ENCODE data around the gene GRIN1. TPM values are rescaled to one million over a fixed set of nuclear protein-coding genes. Genes with fewer than 3 reads are reported as not detected.

Gene GRIN1
- total and polyA plus RNA-seq, 2 of the 8 experiments (the other 6 are each of a cell fraction or from before 2014, with no cell fraction given) = 0.48 to 2.1 TPM

- no peak overlapping the region for H2AFZ ChIP-seq (ENCODE audit: low read length)
- H3K27ac ChIP-seq (ENCODE audit: low read depth, low read length) = no peak overlapping the region
- CTCF ChIA-PET (ENCODE audit: partially characterized antibody) = interaction anchor here (0.7 to 1.3 kb wide), 5 partner anchors 8 to 91 kb away, joined by 3 to 5 read pairs (median 4); partner anchors contain the start of genes ANAPC2 and SSNA1
- no peak overlapping the region for H3K18ac ChIP-seq (ENCODE audit: extremely low read depth, low read length)
- H3K36me3 ChIP-seq (ENCODE audit: control insufficient read depth in 2 of 4, insufficient read depth in 4 of 4, low read length in 3 of 4) = peaks cover 12 to 24% (median 22%) of the 10 kb centered on the region in 4 experiments; a peak in 7 of 8 replicates
- no peak for FAIRE-seq
- H4K91ac ChIP-seq (replicated peaks; ENCODE audit: insufficient read length, low read length) = no peak overlapping the region
- peaks cover 0 to 2% of the 10 kb centered on the region in 2 experiments for H4K20me1 ChIP-seq (replicated peaks in 1 of 2; ENCODE audit: control insufficient read depth in 1 of 2, insufficient read depth in 2 of 2, low read length in 2 of 2)
- TF ChIP-seq HDAC2 (IDR thresholded peaks at IDR 0.05; ENCODE audit: borderline replicate concordance in 1 of 2, low read depth in 2 of 2, low read length in 2 of 2) = no peak
- no peak for TF ChIP-seq TCF12 (IDR thresholded peaks at IDR 0.05; ENCODE audit: low read depth, low read length)
- no peak for TF ChIP-seq KDM1A (IDR thresholded peaks at IDR 0.05; ENCODE audit: borderline replicate concordance, low read length)
- no peak for TF ChIP-seq RBBP5 (IDR thresholded peaks at IDR 0.05; ENCODE audit: borderline replicate concordance, low read depth, low read length)
- no peak for DNase-seq (ENCODE audit: low read depth in 1 of 2, low spot score in 2 of 2)
- H3K79me2 ChIP-seq (ENCODE audit: control insufficient read depth in 1 of 2, insufficient read depth in 2 of 2, low read length in 2 of 2) = no peaks in the 10 kb centered on the region
- no peak overlapping the region for H3K23ac ChIP-seq (ENCODE audit: insufficient read length)
- no peak overlapping the region for H3K9ac ChIP-seq (replicated peaks in 1 of 4; ENCODE audit: extremely low read depth in 1 of 4, low read depth in 3 of 4, low read length in 3 of 4)
- no peak overlapping the region for H3K4me2 ChIP-seq (ENCODE audit: insufficient read depth in 1 of 2, low read depth in 2 of 2, low read length in 2 of 2)
- H3K27me3 ChIP-seq (replicated peaks in 1 of 4; ENCODE audit: control insufficient read depth in 3 of 4, extremely low read depth in 1 of 4, insufficient read depth in 3 of 4, low read length in 3 of 4) = no peaks in the 10 kb centered on the region
- no peak overlapping the region for H2BK5ac ChIP-seq (ENCODE audit: low read depth, low read length)
- no peak overlapping the region for H2BK20ac ChIP-seq (ENCODE audit: low read length)
- no peak overlapping the region for H4K8ac ChIP-seq (ENCODE audit: extremely low read depth, insufficient read depth, low read length)
- H2BK120ac ChIP-seq (replicated peaks; ENCODE audit: low read depth, low read length) = no peak overlapping the region
- no peaks in the 10 kb centered on the region for H3K79me1 ChIP-seq (ENCODE audit: low read depth, low read length)
- H2BK12ac ChIP-seq (ENCODE audit: low read depth, low read length) = no peak overlapping the region
- no peak overlapping the region for H3K4ac ChIP-seq (replicated peaks; ENCODE audit: insufficient read length, low read depth, low read length)
- peaks cover 13 to 18% of the 10 kb centered on the region in 2 experiments for H3K9me3 ChIP-seq (ENCODE audit: insufficient read depth in 2 of 2, low read depth in 1 of 2, low read length in 1 of 2)
- H2AK5ac ChIP-seq (ENCODE audit: low read depth, low read length) = no peak overlapping the region
- no peak overlapping the region for H3K56ac ChIP-seq (replicated peaks; ENCODE audit: insufficient read length, low read depth, low read length)
- H3K4me1 ChIP-seq (replicated peaks in 1 of 4; ENCODE audit: control insufficient read depth in 3 of 4, insufficient read depth in 4 of 4, low read length in 3 of 4) = no peaks in the 10 kb centered on the region
- POLR2A ChIA-PET (ENCODE audit: partially characterized antibody) = no interaction called here
- no peak overlapping the region for H2BK15ac ChIP-seq (ENCODE audit: low read length)
- no peak overlapping the region for H4K5ac ChIP-seq (ENCODE audit: insufficient read length, low read depth, low read length)
- H3K14ac ChIP-seq (ENCODE audit: insufficient read length) = no peak overlapping the region
- 92% methylated on average over 19 of the region's 20 CpGs; no CpG with 5 or more reads in 1 of the 2 experiments for WGBS, 2 experiments (ENCODE audit: extremely low coverage in 1 of 2, insufficient coverage in 1 of 2, insufficient read length in 1 of 2, insufficient replicate concordance in 2 of 2, low coverage in 1 of 2, low lambda C conversion rate in 2 of 2, missing lambda C conversion rate in 1 of 2)
- H3K4me3 ChIP-seq (ENCODE audit: extremely low read depth in 1 of 4, insufficient read depth in 2 of 4, low read depth in 3 of 4, low read length in 4 of 4) = no peak overlapping the region
- H3K23me2 ChIP-seq (ENCODE audit: low read depth, low read length) = no peaks in the 10 kb centered on the region
Observed at GRCh38 chr9:137097761-137098462, 41.0 kb upstream of the GRIN1 start.

Measured in H1 (cell line).